K562 (cell line): Measurements from ENCODE around the gene CYP11A1. TPM values are rescaled to one million over a fixed set of nuclear protein-coding genes. Genes with fewer than 3 reads are reported as not detected.

Experiments used
- CBFA2T2 ChIP-seq: fragments of 450-650 bp; conservative IDR thresholded peaks from 2 replicates; pipeline ENCODE4 v1.6.1; 2017; ENCODE audit warnings: mild to moderate bottlenecking
- CTBP1 ChIP-seq: fragments of 450-650 bp; IDR thresholded peaks from 2 replicates; pipeline ENCODE4 v1.6.1; 2016; ENCODE audit warnings: borderline replicate concordance
- HDGF ChIP-seq: fragments of 450-650 bp; IDR thresholded peaks from 2 replicates; pipeline ENCODE4 v1.6.1; 2016
- HNRNPL ChIP-seq: fragments of 200-400 bp; formaldehyde crosslinking; IDR thresholded peaks from 2 replicates; pipeline ENCODE4 v1.6.1; 2017; ENCODE audit warnings: low read depth, mild to moderate bottlenecking, low read length
- KDM1A ChIP-seq, 2 experiments: fragments of 450-650 bp; IDR thresholded peaks; 2 replicates each; pipeline ENCODE4 v1.6.1; 2016; ENCODE audit warnings: mild to moderate bottlenecking in 2 of 2
- L3MBTL2 ChIP-seq: fragments of 450-650 bp; IDR thresholded peaks from 2 replicates; pipeline ENCODE4 v1.6.1; 2016; ENCODE audit warnings: mild to moderate bottlenecking, moderate library complexity
- NFE2 ChIP-seq: IDR thresholded peaks from 2 replicates; pipeline ENCODE4 v1.6.1; 2014; ENCODE audit warnings: antibody characterized with exemption, low read depth
- RFX5 ChIP-seq: IDR thresholded peaks from 2 replicates; pipeline ENCODE4 v1.6.1; 2011; ENCODE audit warnings: low read depth, mild to moderate bottlenecking, improper control_type of control experiment, low read length
- TCF3 ChIP-seq: sonication (generic); formaldehyde crosslinking; IDR thresholded peaks from 2 replicates; pipeline ENCODE4 v1.4.0; 2020; ENCODE audit warnings: mild to moderate bottlenecking, missing genetic modification reagents
- TRIM24 ChIP-seq, 2 experiments: fragments of 450-650 bp; IDR thresholded peaks; 2 replicates each; pipeline ENCODE4 v1.6.1; 2016
- ZNF589 ChIP-seq: fragments of 200-800 bp; sonication (Bioruptor generic); IDR thresholded peaks from 2 replicates; pipeline ENCODE4 v1.6.1; 2016; ENCODE audit warnings: low read depth, missing genetic modification characterization, missing compliant biosample characterization
- polyA plus RNA-seq, 8 experiments: library from polyadenylated mRNA; depleted of rRNA in 4 of 8; stranded (reverse) in 5 of 8; unstranded in 3 of 8; fragments of >200 nt; fragmentation: Nextera tagmentation in 2 of 8; fragmentation: Illumina TruSeq in 1 of 8; extraction: Ambion mirVana in 2 of 8; extraction: Trizol in 1 of 8; gene quantifications; 2 replicates each; pipeline versions ENCODE4 v1.2.1 to v1.2.3, GENCODE V29; 2011 to 2014; ENCODE audit warnings: inconsistent platforms in 1 of 8, missing spikeins in 1 of 8
- total RNA-seq, 7 experiments: library from RNA; depleted of rRNA in 6 of 7; stranded (reverse); fragments of >200 nt in 6 of 7; fragmentation: Illumina TruSeq in 2 of 7; extraction: Trizol in 2 of 7; gene quantifications; 2 replicates each; pipeline versions ENCODE4 v1.2.1 to v1.2.3, GENCODE V29; 2011 to 2021; ENCODE audit warnings: low replicate concordance in 1 of 7
- TF ChIP-seq, protein P1 (sequence below), 2 experiments: IDR thresholded peaks in 1 of 2; conservative IDR thresholded peaks in 1 of 2; 2 replicates each; pipeline ENCODE4 v1.6.1; 2016; ENCODE audit warnings: low read depth in 2 of 2, mild to moderate bottlenecking in 1 of 2, missing compliant biosample characterization in 1 of 2, missing genetic modification characterization in 1 of 2, moderate library complexity in 1 of 2
- TF ChIP-seq, protein P2 (sequence below), 2 experiments: fragments of 200-800 bp in 1 of 2; sonication (Bioruptor generic) in 1 of 2; sonication (generic) in 1 of 2; formaldehyde crosslinking in 1 of 2; IDR thresholded peaks in 1 of 2; conservative IDR thresholded peaks in 1 of 2; 2 replicates each; pipeline versions ENCODE4 v1.5.0 to v1.6.1; 2016 to 2020; ENCODE audit warnings: missing compliant biosample characterization in 1 of 2, missing genetic modification characterization in 1 of 2, missing genetic modification reagents in 1 of 2
- TF ChIP-seq, protein P3 (sequence below): fragments of 450-650 bp; formaldehyde crosslinking; IDR thresholded peaks from 2 replicates; pipeline ENCODE4 v1.4.0; 2020; ENCODE audit warnings: mild to moderate bottlenecking, moderate library complexity
- TF ChIP-seq, protein P4 (sequence below): sonication (generic); formaldehyde crosslinking; IDR thresholded peaks from 2 replicates; pipeline ENCODE4 v1.8.0; 2022; ENCODE audit warnings: missing genetic modification reagents, mild to moderate bottlenecking, moderate library complexity, borderline replicate concordance

Gene CYP11A1
- total and polyA plus RNA-seq, 9 of the 15 experiments (the other 6 are each of a cell fraction or from before 2014, with no cell fraction given) = 0.06 to 0.24 (median 0.10) TPM; not detected in 4

DNA sequence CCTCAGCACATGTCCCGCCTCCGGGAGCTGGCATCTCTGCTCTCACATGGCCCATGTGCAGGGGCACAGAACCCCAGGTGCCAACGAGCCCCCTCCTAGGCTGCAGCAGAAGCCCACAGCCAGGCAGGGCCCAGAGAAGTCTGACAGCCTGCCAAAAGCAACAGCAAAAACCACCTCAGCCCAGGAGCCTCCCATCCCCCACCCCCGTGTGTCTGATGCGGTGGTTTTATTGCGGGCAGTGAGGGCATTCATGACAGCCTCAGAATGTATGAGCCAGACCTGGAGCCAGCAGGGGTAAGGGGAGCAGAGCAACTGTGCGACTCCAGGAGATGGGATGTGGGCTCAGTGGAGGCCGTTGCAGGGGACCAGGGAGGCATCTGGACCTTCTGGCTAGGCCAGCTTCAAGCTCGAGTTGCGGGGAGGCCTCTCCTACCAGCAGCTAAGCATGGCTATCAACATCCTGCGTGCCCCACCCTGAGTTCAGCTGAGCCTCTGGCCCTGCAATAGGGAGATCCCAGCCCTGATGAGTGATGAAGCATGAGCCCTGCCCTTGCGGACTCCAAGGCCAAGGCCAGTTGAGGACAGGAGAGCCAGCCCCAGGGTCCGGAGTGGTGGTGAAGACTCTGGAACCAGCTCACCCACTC is 52.5 kb downstream of the CYP11A1 start (continued):
- TF ChIP-seq CTBP1 (peak; percentile 43; the same call in 1 of the 2 replicates), L3MBTL2 (peak; percentile 58; the same call in 1 of the 2 replicates), HNRNPL (no peak), ZNF589 (CRISPR knock-in tag) (0 out of 2 replicates have a peak, but pooled peaks have one; percentile 59), CBFA2T2 (0 out of 2 replicates have a peak, but pooled peaks have one; percentile 14), KDM1A (IDR thresholded peaks at IDR 0.05) (peak in 1 of 2 experiments; percentile 36; a peak in 1 of 4 replicates), RFX5 (no peak), NFE2 (no peak), TRIM24 (IDR thresholded peaks at IDR 0.05) (no peak), TCF3 (peak; percentile 36; the same call in 1 of the 2 replicates), HDGF (no peak)
- TF ChIP-seq, protein P1, sequence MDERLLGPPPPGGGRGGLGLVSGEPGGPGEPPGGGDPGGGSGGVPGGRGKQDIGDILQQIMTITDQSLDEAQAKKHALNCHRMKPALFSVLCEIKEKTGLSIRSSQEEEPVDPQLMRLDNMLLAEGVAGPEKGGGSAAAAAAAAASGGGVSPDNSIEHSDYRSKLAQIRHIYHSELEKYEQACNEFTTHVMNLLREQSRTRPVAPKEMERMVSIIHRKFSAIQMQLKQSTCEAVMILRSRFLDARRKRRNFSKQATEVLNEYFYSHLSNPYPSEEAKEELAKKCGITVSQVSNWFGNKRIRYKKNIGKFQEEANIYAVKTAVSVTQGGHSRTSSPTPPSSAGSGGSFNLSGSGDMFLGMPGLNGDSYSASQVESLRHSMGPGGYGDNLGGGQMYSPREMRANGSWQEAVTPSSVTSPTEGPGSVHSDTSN (CRISPR knock-in tag; IDR thresholded peaks at IDR 0.05; ENCODE audit: low read depth) = no peak
- TF ChIP-seq, protein P1 (tag; conservative IDR thresholded peaks at IDR 0.05; ENCODE audit: low read depth) = peak; percentile 40
- TF ChIP-seq, protein P2, sequence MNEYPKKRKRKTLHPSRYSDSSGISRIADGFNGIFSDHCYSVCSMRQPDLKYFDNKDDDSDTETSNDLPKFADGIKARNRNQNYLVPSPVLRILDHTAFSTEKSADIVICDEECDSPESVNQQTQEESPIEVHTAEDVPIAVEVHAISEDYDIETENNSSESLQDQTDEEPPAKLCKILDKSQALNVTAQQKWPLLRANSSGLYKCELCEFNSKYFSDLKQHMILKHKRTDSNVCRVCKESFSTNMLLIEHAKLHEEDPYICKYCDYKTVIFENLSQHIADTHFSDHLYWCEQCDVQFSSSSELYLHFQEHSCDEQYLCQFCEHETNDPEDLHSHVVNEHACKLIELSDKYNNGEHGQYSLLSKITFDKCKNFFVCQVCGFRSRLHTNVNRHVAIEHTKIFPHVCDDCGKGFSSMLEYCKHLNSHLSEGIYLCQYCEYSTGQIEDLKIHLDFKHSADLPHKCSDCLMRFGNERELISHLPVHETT (CRISPR knock-in tag; conservative IDR thresholded peaks at IDR 0.05 in 1 of 2, IDR thresholded peaks at IDR 0.05 in 1 of 2) = no peak
- TF ChIP-seq, protein P3, sequence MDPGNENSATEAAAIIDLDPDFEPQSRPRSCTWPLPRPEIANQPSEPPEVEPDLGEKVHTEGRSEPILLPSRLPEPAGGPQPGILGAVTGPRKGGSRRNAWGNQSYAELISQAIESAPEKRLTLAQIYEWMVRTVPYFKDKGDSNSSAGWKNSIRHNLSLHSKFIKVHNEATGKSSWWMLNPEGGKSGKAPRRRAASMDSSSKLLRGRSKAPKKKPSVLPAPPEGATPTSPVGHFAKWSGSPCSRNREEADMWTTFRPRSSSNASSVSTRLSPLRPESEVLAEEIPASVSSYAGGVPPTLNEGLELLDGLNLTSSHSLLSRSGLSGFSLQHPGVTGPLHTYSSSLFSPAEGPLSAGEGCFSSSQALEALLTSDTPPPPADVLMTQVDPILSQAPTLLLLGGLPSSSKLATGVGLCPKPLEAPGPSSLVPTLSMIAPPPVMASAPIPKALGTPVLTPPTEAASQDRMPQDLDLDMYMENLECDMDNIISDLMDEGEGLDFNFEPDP (CRISPR knock-in tag) = no peak
- TF ChIP-seq, protein P4, sequence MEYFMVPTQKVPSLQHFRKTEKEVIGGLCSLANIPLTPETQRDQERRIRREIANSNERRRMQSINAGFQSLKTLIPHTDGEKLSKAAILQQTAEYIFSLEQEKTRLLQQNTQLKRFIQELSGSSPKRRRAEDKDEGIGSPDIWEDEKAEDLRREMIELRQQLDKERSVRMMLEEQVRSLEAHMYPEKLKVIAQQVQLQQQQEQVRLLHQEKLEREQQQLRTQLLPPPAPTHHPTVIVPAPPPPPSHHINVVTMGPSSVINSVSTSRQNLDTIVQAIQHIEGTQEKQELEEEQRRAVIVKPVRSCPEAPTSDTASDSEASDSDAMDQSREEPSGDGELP (CRISPR knock-in tag) = peak; percentile 60; the same call in 1 of the 2 replicates
